Hepatocyte (in vitro differentiated cells): Measurements from ENCODE around the gene S100A3.

Experiments
- EZH2 ChIP-seq: fragments of 200-600 bp; sonication (generic); IDR thresholded peaks from 2 replicates; pipeline ENCODE4 v1.6.1; 2016; ENCODE audit warnings: antibody characterized with exemption, mild to moderate bottlenecking, borderline replicate concordance
- TF ChIP-seq, protein P1 (sequence below): fragments of 200-600 bp; sonication (generic); IDR thresholded peaks from 2 replicates; pipeline ENCODE4 v1.5.1; 2016; ENCODE audit warnings: antibody characterized with exemption, mild to moderate bottlenecking; ENCODE audit not compliant: poor library complexity

DNA sequence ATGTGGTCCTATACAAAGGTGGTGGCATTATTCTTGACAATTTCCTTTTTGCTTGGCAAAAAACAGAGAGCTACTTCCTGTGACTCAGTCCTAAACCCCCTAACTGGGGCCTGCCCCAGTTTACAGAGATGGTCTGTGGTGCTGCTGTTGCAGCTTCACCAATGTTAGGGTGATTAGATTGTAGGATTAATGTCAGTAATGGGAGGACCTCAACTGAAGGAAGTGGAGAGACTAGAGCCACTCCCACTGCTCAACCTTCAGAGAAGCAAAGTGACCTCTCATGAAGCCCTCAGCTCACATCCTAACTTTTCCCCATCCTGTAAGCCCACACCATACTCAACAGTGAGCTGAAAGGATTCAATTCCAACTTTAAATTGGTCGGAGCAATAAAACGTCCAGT lies 16.9 kb downstream of the S100A3 start:
- no peak for TF ChIP-seq EZH2
- TF ChIP-seq, protein P1, sequence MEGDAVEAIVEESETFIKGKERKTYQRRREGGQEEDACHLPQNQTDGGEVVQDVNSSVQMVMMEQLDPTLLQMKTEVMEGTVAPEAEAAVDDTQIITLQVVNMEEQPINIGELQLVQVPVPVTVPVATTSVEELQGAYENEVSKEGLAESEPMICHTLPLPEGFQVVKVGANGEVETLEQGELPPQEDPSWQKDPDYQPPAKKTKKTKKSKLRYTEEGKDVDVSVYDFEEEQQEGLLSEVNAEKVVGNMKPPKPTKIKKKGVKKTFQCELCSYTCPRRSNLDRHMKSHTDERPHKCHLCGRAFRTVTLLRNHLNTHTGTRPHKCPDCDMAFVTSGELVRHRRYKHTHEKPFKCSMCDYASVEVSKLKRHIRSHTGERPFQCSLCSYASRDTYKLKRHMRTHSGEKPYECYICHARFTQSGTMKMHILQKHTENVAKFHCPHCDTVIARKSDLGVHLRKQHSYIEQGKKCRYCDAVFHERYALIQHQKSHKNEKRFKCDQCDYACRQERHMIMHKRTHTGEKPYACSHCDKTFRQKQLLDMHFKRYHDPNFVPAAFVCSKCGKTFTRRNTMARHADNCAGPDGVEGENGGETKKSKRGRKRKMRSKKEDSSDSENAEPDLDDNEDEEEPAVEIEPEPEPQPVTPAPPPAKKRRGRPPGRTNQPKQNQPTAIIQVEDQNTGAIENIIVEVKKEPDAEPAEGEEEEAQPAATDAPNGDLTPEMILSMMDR = no peak
